ENCODE data around the gene APOBR.
"Not testable (repeated sequence)": the region's sequence is repeated elsewhere in the genome, so short reads cannot be mapped to it uniquely, and the experiment has no call there.

Gene APOBR

DNA sequence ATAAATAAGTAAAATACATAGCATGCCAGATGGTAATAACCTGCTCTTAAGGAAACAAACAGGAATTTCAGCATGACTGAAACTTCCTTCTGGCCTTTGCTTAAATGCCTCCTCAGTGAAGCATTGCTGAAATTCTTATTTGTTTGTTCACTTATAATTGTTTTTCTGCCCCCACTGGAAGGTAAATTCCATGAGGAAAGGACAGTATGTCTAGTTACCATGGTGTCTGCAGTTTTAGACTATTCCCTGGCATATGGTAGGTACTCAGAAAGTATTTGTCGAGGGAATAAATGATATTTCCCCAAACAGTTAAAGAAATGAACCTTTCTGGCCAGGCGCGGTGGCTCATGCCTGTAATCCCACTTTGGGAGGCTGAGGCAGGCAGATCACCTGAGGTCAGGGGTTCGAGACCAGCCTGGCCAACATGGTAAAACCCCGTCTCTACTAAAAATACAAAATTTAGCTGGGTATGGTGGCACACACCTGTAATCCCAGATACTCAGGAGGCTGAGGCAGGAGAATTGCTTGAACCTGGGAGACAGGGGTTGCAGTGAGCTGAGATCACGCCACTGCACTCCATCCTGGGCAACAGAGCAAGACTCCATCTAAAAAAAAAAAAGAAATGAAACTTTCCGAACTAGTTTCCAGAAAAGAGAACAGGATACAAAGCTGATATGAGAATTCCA is 32.8 kb downstream of the APOBR start:
- not testable (repeated sequence) for DNase-seq

DNA sequence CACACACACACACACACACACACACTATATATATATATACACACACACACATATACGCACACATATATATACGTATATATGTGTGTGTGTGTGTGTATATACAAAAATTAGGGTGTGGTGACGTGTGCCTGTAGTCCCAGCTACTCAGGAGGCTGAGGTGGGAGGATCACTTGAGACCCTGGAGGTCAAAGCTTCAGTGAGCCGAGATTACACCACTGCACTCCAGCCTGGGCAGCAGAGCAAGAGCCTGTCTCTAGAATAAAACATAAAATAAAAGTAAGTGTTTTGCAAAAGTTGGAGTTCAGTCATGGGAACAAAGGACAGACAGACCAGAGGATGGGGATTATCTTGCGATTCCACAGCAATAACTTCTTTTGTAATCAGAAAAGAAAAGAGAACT is 33.5 kb downstream of the APOBR start:
- no peak for DNase-seq

- no peak for DNase-seq
Observed at GRCh38 chr16:28528463-28528867, 34.0 kb downstream of the APOBR start.

DNA sequence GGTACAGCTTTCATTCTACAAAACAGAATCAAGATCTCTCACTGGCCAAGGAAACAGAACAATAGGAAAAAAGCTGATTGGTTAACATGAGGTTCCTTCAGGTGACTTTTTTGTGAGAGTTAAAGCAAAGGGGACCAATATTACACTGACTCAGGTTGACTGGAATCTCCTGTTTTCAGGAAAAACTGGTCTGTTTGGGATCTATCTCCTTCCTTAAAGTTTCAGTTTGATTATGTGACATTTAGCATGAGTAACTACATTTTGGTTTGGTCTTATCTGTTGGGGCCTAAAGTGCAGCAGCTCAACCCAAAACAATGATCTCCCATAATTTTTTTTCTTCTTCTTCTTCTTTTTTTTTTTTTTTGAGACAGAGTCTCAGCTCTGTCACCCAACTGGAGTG is 34.7 kb downstream of the APOBR start:
- no peak for DNase-seq

GRCh38 chr16:28531777-28532744 is 37.6 kb downstream of the APOBR start:
- DNase-seq, result no peak

DNA sequence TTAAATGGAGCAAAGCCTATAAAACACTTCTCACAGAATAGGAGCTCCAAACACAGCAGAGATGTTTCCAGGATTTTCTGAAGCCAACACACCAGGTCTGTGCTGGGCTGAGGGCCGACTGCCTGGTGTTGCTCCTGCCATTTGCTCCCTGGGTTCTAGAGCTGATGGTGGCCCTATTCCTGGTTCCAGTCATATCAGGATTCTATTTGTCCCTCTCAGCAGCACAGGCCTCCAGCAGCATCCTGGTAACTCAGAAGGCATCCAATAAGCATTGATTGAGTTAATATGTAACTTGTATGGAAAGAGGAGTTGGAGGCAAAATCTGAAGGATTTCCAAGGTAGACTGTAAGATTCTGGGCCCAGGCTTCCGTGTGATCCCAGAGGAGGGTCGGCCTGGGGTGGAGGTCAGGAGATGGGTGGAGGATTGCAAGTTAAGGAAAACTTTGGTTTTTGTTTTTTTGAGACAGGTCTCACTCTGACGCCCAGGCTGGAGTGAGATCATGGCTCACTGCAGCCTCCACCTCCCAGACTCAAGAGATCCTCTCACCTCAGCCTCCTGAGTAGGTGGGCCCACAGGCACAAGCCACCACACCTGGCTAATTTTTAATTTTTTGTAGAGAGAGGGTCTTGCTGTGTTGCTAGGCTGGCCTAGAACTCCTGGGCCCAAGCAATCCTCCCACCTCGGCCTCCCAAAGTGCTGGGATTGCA is 38.7 kb downstream of the APOBR start:
- no peak for DNase-seq

GRCh38 chr16:28534542-28535373 is 40.3 kb downstream of the APOBR start:
- no peak for DNase-seq

DNA sequence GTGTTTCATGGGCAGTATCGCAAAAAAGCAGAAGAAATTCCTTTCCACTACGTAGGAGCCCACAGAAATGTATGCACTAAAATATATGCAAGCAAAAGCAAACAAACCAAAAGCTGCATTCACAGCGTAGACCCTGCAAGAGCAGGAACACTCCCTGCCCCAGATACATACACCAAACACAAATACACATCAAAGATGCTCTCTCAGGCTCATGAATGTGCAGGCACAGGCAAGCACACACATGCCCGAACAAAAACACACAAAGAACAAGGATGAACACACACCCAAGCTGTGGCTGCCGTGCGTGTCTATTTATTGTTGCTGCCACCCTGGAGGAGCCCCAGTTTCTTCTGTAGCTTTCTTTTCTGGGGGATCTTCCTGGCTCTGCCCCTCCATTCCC is 42.6 kb downstream of the APOBR start:
- peak; percentile 28 for DNase-seq

DNA sequence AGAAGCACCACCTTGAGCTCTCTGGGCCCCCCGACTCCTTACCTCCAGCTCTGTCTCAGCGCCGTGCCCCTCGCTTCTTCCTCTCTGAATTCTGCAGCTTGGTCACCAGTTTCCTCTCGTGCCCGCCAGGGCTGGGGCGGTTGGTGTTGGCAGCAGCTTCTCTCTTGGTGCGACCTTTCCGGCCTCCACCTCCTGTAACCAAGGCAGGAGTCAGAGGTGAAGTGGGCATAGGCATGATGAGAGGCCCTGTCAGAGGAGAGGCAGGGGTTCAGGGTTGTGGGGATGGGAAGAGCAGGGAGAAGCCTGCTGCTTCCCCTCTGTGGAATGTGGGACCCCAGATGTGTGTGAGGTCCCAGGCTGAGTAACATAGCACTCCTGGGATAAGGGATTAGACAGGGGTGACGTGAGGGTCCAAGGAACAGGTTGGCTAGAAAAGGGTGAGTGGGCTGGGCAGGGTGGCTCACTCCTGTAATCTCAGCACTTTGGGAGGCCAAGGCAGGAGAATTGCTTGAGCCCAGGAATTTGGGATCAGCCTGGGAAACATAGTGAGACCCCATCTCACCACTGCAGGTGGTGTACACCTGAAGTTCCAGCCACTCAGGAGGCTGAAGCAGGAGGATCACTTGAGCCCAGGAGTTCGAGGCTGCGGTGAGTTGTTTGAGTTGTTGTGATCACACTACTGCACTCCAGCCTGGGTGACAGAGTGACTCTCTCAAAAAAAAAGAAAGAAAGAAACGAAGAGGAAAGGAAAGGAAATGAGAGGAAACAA is 43.7 kb downstream of the APOBR start:
- DNase-seq, result no peak

- peak; percentile 68 for DNase-seq
Observed at GRCh38 chr16:28538733-28539596, 44.5 kb downstream of the APOBR start, which contains the start of gene NUPR1. Gene NUPR1 (minus strand): TSS chr16:28538974. CDS start chr16:28538907, 67 bp downstream.

- DNase-seq, result no peak
Observed at GRCh38 chr16:28540346-28540745, 45.9 kb downstream of the APOBR start.

GRCh38 chr16:28542646-28543045 is 48.2 kb downstream of the APOBR start:
- no peak for DNase-seq

- DNase-seq, result no peak
Observed at GRCh38 chr16:28543072-28543471, 48.6 kb downstream of the APOBR start.

DNA sequence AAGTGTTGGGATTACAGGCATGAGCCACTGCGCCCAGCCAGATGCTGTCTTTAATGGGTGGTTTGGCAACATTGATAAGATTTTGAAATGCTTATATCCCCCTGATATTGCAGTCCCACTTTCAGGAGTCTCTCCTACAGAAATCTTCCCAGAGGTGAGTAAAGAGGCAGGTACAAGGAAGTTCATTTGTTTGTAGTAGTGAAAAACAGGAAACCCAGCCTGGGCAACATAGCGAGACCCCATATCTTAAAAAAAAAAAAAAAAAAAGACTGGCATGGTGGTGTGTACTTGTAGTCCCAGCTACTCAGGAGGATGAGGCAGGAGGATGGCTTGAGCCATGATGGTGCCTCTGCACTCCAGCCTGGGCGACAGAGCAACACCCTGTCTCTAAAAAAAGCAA is 50.6 kb downstream of the APOBR start:
- DNase-seq, result no peak

- DNase-seq, result not testable (repeated sequence)
Observed at GRCh38 chr16:28545964-28546363, 51.5 kb downstream of the APOBR start.

DNA sequence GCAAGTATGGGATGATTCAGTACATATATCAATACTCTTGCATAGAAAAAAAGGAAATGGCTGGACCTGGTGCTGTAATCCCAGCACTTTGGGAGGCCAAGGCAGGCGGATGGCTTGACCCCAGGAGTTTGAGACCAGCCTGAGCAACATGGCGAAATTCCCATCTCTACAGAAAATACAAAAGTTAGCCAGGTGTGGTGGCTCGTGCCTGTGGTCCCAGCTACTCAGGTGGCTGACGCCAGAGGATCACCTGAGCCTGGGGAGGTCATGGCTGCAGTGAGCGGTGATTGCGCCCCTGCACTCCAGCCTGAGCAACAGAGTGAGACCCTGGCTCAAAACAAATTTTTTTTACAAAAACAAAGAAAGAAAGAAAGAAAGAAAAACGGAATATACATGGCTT is 52.2 kb downstream of the APOBR start:
- no peak for DNase-seq

- DNase-seq, result no peak
Observed at GRCh38 chr16:28548306-28548802, 53.9 kb downstream of the APOBR start.
